GM21619 (cell line): ENCODE results near the gene TCEAL8.
A peak's percentile ranks its signal among the peaks of the same experiment; 100 is the strongest.
"Not testable (repeated sequence)": the region's sequence is repeated elsewhere in the genome, so short reads cannot be mapped to it uniquely, and the experiment has no call there.

Experiments used
- ATAC-seq: cut with Tn5 transposase; IDR thresholded peaks from one replicate; pipeline ENCODE4 v1.9.1; 2021; ENCODE audit not compliant: unreplicated experiment

TCEAL8 gene

GRCh38 chrX:103254921-103255493 lies at the start of gene TCEAL8:
Gene TCEAL8 (minus strand): TSS chrX:103255155. CDS start chrX:103253979, 1,176 bp downstream.
- ATAC-seq = peak; percentile 97

- no peak for ATAC-seq
Measured at GRCh38 chrX:103304705-103305104, 49.8 kb upstream of the TCEAL8 start.

GRCh38 chrX:103293118-103293517 lies 38.2 kb upstream of the TCEAL8 start:
- ATAC-seq = no peak

- no peak for ATAC-seq
Measured at GRCh38 chrX:103279624-103280023, 24.7 kb upstream of the TCEAL8 start.

GRCh38 chrX:103276581-103277002 lies 21.6 kb upstream of the TCEAL8 start, which contains the start of gene TCEAL5:
Gene TCEAL5 (minus strand): TSS chrX:103276750. CDS start chrX:103274563, 2,187 bp downstream.
- ATAC-seq = no peak

GRCh38 chrX:103275947-103276567 lies 21.1 kb upstream of the TCEAL8 start:
- no peak for ATAC-seq

- ATAC-seq = no peak
Measured at GRCh38 chrX:103274284-103274683, 19.3 kb upstream of the TCEAL8 start.

- ATAC-seq = no peak
Measured at GRCh38 chrX:103258275-103258674, 3.3 kb upstream of the TCEAL8 start.

- ATAC-seq = no peak
Measured at GRCh38 chrX:103256651-103257050, 1.7 kb upstream of the TCEAL8 start.

GRCh38 chrX:103254171-103254824 lies 657 bp downstream of the TCEAL8 start:
- peak; percentile 57 for ATAC-seq

GRCh38 chrX:103253608-103254007 lies 1.3 kb downstream of the TCEAL8 start:
- ATAC-seq = no peak

GRCh38 chrX:103250977-103251376 lies 4.0 kb downstream of the TCEAL8 start:
- no peak for ATAC-seq

GRCh38 chrX:103249805-103250204 lies 5.2 kb downstream of the TCEAL8 start:
- no peak for ATAC-seq

GRCh38 chrX:103248553-103248952 lies 6.4 kb downstream of the TCEAL8 start:
- ATAC-seq = no peak

GRCh38 chrX:103240155-103240554 lies 14.8 kb downstream of the TCEAL8 start:
- no peak for ATAC-seq

GRCh38 chrX:103236296-103236695 lies 18.7 kb downstream of the TCEAL8 start:
- no peak for ATAC-seq

GRCh38 chrX:103235608-103236007 lies 19.3 kb downstream of the TCEAL8 start:
- ATAC-seq = not testable (repeated sequence)

- no peak for ATAC-seq
Measured at GRCh38 chrX:103234869-103235268, 20.1 kb downstream of the TCEAL8 start.

GRCh38 chrX:103233263-103233662 lies 21.7 kb downstream of the TCEAL8 start:
- no peak for ATAC-seq

GRCh38 chrX:103225918-103226317 lies 29.0 kb downstream of the TCEAL8 start:
- not testable (repeated sequence) for ATAC-seq

GRCh38 chrX:103220511-103221323 lies 34.2 kb downstream of the TCEAL8 start:
- ATAC-seq = no peak
